Measurements from ENCODE around the gene TMEM38B. TPM values are rescaled to one million over a fixed set of nuclear protein-coding genes. Genes with fewer than 3 reads are reported as not detected.

The TMEM38B gene
- total RNA-seq, 4 donors from 2014 or later = 9.9 to 18.0 (median 12.5) TPM

DNA sequence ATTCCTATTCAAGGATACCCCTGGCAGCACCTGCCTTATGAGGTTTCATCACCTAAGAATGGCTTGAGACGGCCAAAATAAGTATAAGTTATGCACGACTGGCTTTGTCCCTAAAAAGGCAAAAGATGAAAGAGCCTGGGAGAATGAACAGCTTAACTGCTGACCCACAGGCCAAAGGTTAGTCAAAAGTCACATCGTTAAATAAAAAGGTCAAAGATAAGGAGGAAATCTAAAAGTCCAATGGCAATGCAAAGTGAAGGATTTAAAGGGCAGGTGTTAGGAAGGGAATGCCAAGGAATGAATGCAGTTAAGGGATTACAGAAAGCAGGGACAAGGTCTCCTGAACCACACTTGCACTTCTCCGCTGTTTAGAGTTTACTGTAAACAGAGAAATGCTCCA, 26.5 kb upstream of the TMEM38B start:
- TF ChIP-seq, protein P1, sequence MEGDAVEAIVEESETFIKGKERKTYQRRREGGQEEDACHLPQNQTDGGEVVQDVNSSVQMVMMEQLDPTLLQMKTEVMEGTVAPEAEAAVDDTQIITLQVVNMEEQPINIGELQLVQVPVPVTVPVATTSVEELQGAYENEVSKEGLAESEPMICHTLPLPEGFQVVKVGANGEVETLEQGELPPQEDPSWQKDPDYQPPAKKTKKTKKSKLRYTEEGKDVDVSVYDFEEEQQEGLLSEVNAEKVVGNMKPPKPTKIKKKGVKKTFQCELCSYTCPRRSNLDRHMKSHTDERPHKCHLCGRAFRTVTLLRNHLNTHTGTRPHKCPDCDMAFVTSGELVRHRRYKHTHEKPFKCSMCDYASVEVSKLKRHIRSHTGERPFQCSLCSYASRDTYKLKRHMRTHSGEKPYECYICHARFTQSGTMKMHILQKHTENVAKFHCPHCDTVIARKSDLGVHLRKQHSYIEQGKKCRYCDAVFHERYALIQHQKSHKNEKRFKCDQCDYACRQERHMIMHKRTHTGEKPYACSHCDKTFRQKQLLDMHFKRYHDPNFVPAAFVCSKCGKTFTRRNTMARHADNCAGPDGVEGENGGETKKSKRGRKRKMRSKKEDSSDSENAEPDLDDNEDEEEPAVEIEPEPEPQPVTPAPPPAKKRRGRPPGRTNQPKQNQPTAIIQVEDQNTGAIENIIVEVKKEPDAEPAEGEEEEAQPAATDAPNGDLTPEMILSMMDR (IDR thresholded peaks at IDR 0.05) = no peak
- no peak for TF ChIP-seq POLR2A (IDR thresholded peaks at IDR 0.05)
- Histone ChIP-seq H3K36me3 (no peaks in the 10 kb centered on the region), H3K9me3 (no peaks in the 10 kb centered on the region), H3K4me1 (peaks cover 0 to 2% (median 0%) of the 10 kb centered on the region in 4 donors), H3K4me3 (no peak overlapping the region), H3K27me3 (no peaks in the 10 kb centered on the region), H3K27ac (no peak overlapping the region)
- no peak for DNase-seq

DNA sequence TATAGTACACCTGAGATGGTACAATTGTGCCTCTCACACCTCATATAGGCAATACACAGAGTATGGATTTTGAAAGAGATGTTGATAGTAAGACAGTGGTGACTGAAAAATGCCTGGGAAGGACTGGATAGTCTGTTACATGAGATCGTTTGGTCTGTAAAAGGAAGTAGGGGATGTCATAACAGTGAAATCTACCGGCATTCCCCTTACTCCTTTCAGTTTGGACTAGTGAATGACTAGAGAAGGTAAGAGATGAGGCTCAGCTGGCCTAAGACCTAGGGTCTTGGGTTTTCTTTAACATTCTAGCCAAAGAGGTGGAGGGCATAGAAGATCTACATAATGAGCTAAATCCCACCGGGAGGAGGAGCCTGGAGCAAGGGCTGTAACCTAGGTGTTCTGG, 24.0 kb upstream of the TMEM38B start:
- H3K27ac ChIP-seq = no peak overlapping the region
- no peaks in the 10 kb centered on the region for H3K9me3 ChIP-seq
- peaks cover 0 to 5% (median 0%) of the 10 kb centered on the region in 4 donors for H3K4me1 ChIP-seq
- no peaks in the 10 kb centered on the region for H3K36me3 ChIP-seq
- TF ChIP-seq, protein P1 (IDR thresholded peaks at IDR 0.05) = no peak
- TF ChIP-seq POLR2A (IDR thresholded peaks at IDR 0.05) = no peak
- H3K4me3 ChIP-seq = no peak overlapping the region
- no peaks in the 10 kb centered on the region for H3K27me3 ChIP-seq
- no peak for DNase-seq

- TF ChIP-seq POLR2A (IDR thresholded peaks at IDR 0.05) = no peak
- TF ChIP-seq, protein P1 (IDR thresholded peaks at IDR 0.05) = no peak
- H3K9me3 ChIP-seq = no peaks in the 10 kb centered on the region
- no peak overlapping the region for H3K4me3 ChIP-seq
- no peak for DNase-seq
- no peaks in the 10 kb centered on the region for H3K27me3 ChIP-seq
- H3K27ac ChIP-seq = no peak overlapping the region
- peaks cover 0 to 5% (median 0%) of the 10 kb centered on the region in 4 donors for H3K4me1 ChIP-seq
- H3K36me3 ChIP-seq = no peaks in the 10 kb centered on the region
Observed at GRCh38 chr9:105670775-105671174, 23.6 kb upstream of the TMEM38B start.

DNA sequence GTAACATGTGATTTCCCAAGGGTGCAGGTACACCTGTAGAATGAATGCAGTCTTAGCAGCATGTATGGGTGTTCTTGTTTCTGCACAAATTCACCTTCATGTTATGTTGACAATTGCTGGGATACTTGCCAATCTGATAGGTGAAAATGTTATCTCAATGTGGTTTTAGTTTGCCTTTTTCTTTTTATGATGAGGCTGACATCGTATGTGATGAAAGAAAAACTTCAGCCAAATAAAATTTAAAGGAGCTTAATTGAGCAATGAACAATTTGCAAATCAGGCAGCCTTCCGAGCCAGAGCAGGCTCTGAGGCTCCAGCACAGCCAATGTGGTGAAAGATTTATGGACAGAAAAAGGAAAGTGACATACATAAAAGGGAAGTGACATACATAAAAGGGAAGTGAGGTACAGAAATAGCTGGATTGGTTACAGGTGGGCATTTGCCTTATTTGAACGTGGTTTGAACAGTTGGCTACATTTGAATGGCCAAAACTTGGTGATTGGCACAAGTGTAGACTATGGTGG, 21.6 kb upstream of the TMEM38B start:
- Histone ChIP-seq H3K27ac (no peak overlapping the region), H3K4me1 (peaks cover 0 to 5% (median 0%) of the 10 kb centered on the region in 4 donors), H3K9me3 (no peaks in the 10 kb centered on the region), H3K36me3 (no peaks in the 10 kb centered on the region), H3K4me3 (no peak overlapping the region), H3K27me3 (no peaks in the 10 kb centered on the region)
- no peak for DNase-seq
- no peak for TF ChIP-seq POLR2A (IDR thresholded peaks at IDR 0.05)

- peaks cover 0 to 5% (median 0%) of the 10 kb centered on the region in 4 donors for H3K4me1 ChIP-seq
Observed at GRCh38 chr9:105673850-105674387, 20.4 kb upstream of the TMEM38B start.

DNA sequence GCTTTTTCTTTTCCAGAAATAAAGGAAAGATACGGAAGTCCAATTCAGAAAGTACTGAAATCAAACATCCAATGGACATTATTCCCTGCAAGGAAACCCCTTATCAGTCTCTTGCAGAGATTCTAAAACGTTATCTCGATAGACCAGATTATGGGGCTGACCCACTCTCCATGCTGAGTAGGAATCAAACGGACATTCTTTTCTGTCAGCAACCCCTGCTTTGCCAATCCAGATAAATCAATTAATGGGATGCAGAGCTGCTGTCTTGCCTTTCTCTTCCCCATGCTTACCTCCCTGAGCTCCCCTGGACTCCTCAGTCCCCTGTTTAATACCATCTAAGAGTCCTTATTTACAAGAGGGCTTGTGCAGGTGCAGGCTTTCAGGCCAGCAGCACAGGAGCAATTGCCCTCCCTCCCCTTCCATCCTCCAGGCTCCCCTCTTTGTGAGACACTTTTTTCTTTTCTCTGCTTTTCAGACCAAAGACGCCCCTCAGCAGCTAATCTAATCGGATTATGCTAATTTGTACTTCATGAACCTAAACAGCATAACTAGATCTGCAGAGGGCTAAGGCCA, 17.9 kb upstream of the TMEM38B start:
- no peak overlapping the region for H3K27ac ChIP-seq
- no peaks in the 10 kb centered on the region for H3K27me3 ChIP-seq
- TF ChIP-seq, protein P1 (IDR thresholded peaks at IDR 0.05) = no peak
- TF ChIP-seq POLR2A (IDR thresholded peaks at IDR 0.05) = no peak
- DNase-seq = no peak
- H3K4me3 ChIP-seq = no peak overlapping the region
- H3K4me1 ChIP-seq = peaks cover 0 to 5% (median 0%) of the 10 kb centered on the region in 4 donors
- no peaks in the 10 kb centered on the region for H3K36me3 ChIP-seq
- no peaks in the 10 kb centered on the region for H3K9me3 ChIP-seq

More at GRCh38 chr9:105673850-105674387, 20.4 kb upstream of the TMEM38B start:
- Histone ChIP-seq H3K27ac (no peak overlapping the region), H3K4me3 (no peak overlapping the region), H3K36me3 (no peaks in the 10 kb centered on the region), H3K9me3 (no peaks in the 10 kb centered on the region), H3K27me3 (no peaks in the 10 kb centered on the region)
- TF ChIP-seq POLR2A (IDR thresholded peaks at IDR 0.05) = no peak
- TF ChIP-seq, protein P1 (IDR thresholded peaks at IDR 0.05) = no peak
- no peak for DNase-seq

Measured in Peyer's patch (tissue), 4 donors.